ENCODE results near the gene DRGX. TPM values are rescaled to one million over a fixed set of nuclear protein-coding genes. Genes with fewer than 3 reads are reported as not detected.

The DRGX gene
- polyA plus RNA-seq, 1 donor from 2014 or later: not detected

DNA sequence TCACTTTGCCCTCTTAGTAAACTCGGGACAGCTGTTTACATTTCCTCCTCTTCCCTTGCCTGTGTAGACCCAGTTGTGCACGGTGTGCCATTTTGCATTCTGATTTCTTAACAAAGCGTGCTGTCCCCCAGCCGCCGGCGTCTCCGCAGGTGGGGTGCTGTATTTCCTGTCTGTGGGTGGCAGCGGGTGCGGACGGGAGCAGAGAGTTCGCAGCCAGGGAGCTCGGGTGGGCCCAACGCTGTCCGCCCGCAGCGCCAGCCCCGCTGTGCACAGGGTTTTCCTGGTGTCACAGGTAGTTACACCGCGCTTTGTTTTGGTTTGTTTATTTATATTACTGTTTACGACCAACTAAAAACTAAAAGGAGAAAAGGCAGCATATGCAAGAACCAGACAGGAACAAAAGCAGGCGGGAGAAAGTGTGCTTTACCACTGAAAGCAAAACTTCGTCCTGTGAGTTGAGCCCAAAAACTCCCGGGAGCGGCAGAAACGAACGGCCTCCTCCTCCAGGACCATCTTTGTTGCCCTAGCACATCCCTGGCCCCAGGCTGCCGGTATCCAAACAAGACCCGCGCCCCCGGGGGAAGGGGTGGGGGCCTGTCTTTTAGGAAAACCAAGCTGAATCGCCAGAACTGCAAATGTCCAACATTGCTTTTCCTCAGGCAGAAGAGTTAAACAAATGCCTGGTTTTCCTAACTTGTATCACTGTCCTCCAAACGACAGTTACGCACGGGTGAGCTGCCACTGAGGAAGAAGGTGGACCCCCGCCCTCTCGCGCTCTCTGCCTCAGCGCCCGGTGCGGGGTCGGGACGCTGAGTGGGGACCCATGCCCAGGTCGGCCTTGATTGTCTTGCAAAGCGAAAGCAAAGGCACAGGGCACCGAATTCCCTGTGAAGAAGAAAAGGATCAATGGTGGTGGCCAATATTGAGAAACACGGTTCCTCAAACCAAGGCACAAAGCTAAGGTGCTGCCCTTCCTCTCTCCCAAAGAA, 45.9 kb upstream of the DRGX start:
- Histone ChIP-seq H3F3A (ENCODE audit: insufficient read depth, low read length, poor library complexity, severe bottlenecking) (no peaks in the 10 kb centered on the region), H3K9me2 (ENCODE audit: insufficient read depth, low read length) (no peaks in the 10 kb centered on the region), H3K9ac (ENCODE audit: low read length) (no peak overlapping the region), H3K79me2 (replicated peaks; ENCODE audit: insufficient read depth, low read length) (no peaks in the 10 kb centered on the region), H3K4me2 (ENCODE audit: low read length) (no peak overlapping the region), H3K27me3 (ENCODE audit: insufficient read depth, low read depth, low read length) (no peaks in the 10 kb centered on the region), H4K20me1 (ENCODE audit: insufficient read depth) (no peaks in the 10 kb centered on the region), H3K27ac (ENCODE audit: low read length) (no peak overlapping the region), H3K36me3 (ENCODE audit: insufficient read depth, low read length) (no peaks in the 10 kb centered on the region), H2AFZ (ENCODE audit: low read depth, low read length) (no peak overlapping the region), H3K9me3 (ENCODE audit: low read length) (no peaks in the 10 kb centered on the region), H3K4me3 (ENCODE audit: low read length) (no peak overlapping the region)
- no peak for TF ChIP-seq RAD21 (conservative IDR thresholded peaks at IDR 0.05)
- TF ChIP-seq TAF1 (IDR thresholded peaks at IDR 0.05; ENCODE audit: low read depth): no peak
- TF ChIP-seq, protein P1, sequence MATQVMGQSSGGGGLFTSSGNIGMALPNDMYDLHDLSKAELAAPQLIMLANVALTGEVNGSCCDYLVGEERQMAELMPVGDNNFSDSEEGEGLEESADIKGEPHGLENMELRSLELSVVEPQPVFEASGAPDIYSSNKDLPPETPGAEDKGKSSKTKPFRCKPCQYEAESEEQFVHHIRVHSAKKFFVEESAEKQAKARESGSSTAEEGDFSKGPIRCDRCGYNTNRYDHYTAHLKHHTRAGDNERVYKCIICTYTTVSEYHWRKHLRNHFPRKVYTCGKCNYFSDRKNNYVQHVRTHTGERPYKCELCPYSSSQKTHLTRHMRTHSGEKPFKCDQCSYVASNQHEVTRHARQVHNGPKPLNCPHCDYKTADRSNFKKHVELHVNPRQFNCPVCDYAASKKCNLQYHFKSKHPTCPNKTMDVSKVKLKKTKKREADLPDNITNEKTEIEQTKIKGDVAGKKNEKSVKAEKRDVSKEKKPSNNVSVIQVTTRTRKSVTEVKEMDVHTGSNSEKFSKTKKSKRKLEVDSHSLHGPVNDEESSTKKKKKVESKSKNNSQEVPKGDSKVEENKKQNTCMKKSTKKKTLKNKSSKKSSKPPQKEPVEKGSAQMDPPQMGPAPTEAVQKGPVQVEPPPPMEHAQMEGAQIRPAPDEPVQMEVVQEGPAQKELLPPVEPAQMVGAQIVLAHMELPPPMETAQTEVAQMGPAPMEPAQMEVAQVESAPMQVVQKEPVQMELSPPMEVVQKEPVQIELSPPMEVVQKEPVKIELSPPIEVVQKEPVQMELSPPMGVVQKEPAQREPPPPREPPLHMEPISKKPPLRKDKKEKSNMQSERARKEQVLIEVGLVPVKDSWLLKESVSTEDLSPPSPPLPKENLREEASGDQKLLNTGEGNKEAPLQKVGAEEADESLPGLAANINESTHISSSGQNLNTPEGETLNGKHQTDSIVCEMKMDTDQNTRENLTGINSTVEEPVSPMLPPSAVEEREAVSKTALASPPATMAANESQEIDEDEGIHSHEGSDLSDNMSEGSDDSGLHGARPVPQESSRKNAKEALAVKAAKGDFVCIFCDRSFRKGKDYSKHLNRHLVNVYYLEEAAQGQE (IDR thresholded peaks at IDR 0.05; ENCODE audit: borderline replicate concordance): no peak

DNA sequence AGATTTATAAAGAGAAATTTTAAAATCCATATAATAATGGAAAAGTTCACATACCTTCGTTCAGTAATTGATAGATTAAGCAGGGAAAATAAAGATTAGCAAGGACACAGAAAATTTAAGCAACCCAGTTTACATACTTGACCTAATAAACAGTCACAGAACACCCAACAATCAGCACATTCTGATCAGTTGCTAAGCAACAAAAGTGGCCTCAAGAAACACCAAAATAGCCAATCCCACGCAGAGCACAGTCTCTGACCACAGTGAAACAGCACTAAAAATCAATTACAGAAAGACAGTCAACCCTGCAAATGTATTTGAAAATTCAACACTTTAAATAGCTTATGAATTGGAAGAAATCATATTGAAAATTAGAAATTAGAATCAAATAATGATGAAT, 39.3 kb upstream of the DRGX start:
- Histone ChIP-seq H3K4me3 (ENCODE audit: low read length) (no peak overlapping the region), H2AFZ (ENCODE audit: low read depth, low read length) (no peak overlapping the region), H4K20me1 (ENCODE audit: insufficient read depth) (no peaks in the 10 kb centered on the region), H3K4me2 (ENCODE audit: low read length) (no peak overlapping the region), H3K27ac (ENCODE audit: low read length) (no peak overlapping the region), H3K9me2 (ENCODE audit: insufficient read depth, low read length) (no peaks in the 10 kb centered on the region), H3K9ac (ENCODE audit: low read length) (no peak overlapping the region), H3K9me3 (ENCODE audit: low read length) (peaks cover 3% of the 10 kb centered on the region), H3K36me3 (ENCODE audit: insufficient read depth, low read length) (no peaks in the 10 kb centered on the region), H3K79me2 (replicated peaks; ENCODE audit: insufficient read depth, low read length) (no peaks in the 10 kb centered on the region), H3F3A (ENCODE audit: insufficient read depth, low read length, poor library complexity, severe bottlenecking) (no peaks in the 10 kb centered on the region), H3K27me3 (ENCODE audit: insufficient read depth, low read depth, low read length) (no peaks in the 10 kb centered on the region)
- no peak for TF ChIP-seq EZH2 (IDR thresholded peaks at IDR 0.05; ENCODE audit: borderline replicate concordance, insufficient read depth, low read length, poor library complexity, severe bottlenecking)
- TF ChIP-seq SMC3 (conservative IDR thresholded peaks at IDR 0.05; ENCODE audit: poor library complexity): no peak
- TF ChIP-seq, protein P1 (IDR thresholded peaks at IDR 0.05; ENCODE audit: borderline replicate concordance): no peak
